Breast epithelium (tissue), 4 donors: ENCODE measurements around the gene LRRC4B. TPM values are rescaled to one million over a fixed set of nuclear protein-coding genes. Genes with fewer than 3 reads are reported as not detected.

Source experiments
- DNase-seq, 2 donors: peaks; one replicate each; pipeline ENCODE4 v3.0.0-alpha.2; 2019; ENCODE audit warnings: low spot score in 2 of 2
- H3K27ac ChIP-seq, 2 donors: fragments of 200-600 bp; sonication (generic) in 1 of 2; one replicate each; pipeline ENCODE4 v1.5.1; 2016 to 2019; ENCODE audit warnings: mild to moderate bottlenecking in 1 of 2
- H3K27me3 ChIP-seq, 2 donors: fragments of 200-600 bp; sonication (generic) in 1 of 2; one replicate each; pipeline versions ENCODE4 v1.5.1 to v1.6.0; 2017 to 2019; ENCODE audit warnings: control low read depth in 1 of 2, mild to moderate bottlenecking in 1 of 2
- H3K36me3 ChIP-seq: fragments of 200-600 bp; one replicate; pipeline ENCODE4 v1.5.1; 2019
- H3K4me1 ChIP-seq, 2 donors: fragments of 200-600 bp; sonication (generic); one replicate each; pipeline ENCODE4 v1.5.1; 2016 to 2019; ENCODE audit warnings: control low read depth in 1 of 2
- H3K4me3 ChIP-seq, 3 donors: fragments of 200-600 bp; sonication (generic); 1 replicate in 2 of 3; 2 replicates in 1 of 3; pipeline ENCODE4 v1.5.1; 2016 to 2019; ENCODE audit warnings: mild to moderate bottlenecking in 3 of 3, moderate library complexity in 2 of 3
- H3K9me3 ChIP-seq, 2 donors: fragments of 200-600 bp; sonication (generic) in 1 of 2; one replicate each; pipeline ENCODE4 v1.5.1; 2016 to 2019; ENCODE audit warnings: control low read depth in 1 of 2
- CTCF ChIP-seq, 3 donors: fragments of 450-650 bp; IDR thresholded peaks; one replicate each; pipeline ENCODE4 v1.5.1; 2016 to 2017; ENCODE audit warnings: antibody characterized with exemption in 3 of 3, mild to moderate bottlenecking in 3 of 3, moderate library complexity in 3 of 3
- POLR2A ChIP-seq: fragments of 450-650 bp; IDR thresholded peaks from one replicate; pipeline ENCODE4 v1.6.1; 2016; ENCODE audit warnings: antibody characterized with exemption, mild to moderate bottlenecking, moderate library complexity
- POLR2AphosphoS5 ChIP-seq, 3 donors: sonication (generic); formaldehyde crosslinking; IDR thresholded peaks; one replicate each; pipeline ENCODE4 v1.6.1; 2017; ENCODE audit warnings: antibody characterized with exemption in 3 of 3
- intact Hi-C: fragments of 100-400 bp; cut with DNase I; formaldehyde crosslinking; loops from one replicate; pipeline ENCODE4 v1.15.1; 2023; ENCODE audit warnings: low total_unique reads
- total RNA-seq, 3 donors: library from RNA; depleted of rRNA; stranded (reverse); fragments of >200 nt; gene quantifications; one replicate each; pipeline ENCODE4 v1.1.0, GENCODE V29; 2016

The LRRC4B gene
- total RNA-seq, 3 donors from 2014 or later: 0.16 to 1.3 (median 1.2) TPM

- H3K4me1 ChIP-seq: no peaks in the 10 kb centered on the region
- TF ChIP-seq POLR2A (no peak), CTCF (IDR thresholded peaks at IDR 0.05) (no peak), POLR2AphosphoS5 (IDR thresholded peaks at IDR 0.05) (no peak)
- H3K27me3 ChIP-seq: no peaks in the 10 kb centered on the region
- intact Hi-C loops: no loop called here
- no peak overlapping the region for H3K4me3 ChIP-seq
- H3K9me3 ChIP-seq: no peaks in the 10 kb centered on the region
- no peaks in the 10 kb centered on the region for H3K36me3 ChIP-seq
- no peak overlapping the region for H3K27ac ChIP-seq
- DNase-seq: no peak
These were observed 73.8 kb downstream of the LRRC4B start for GRCh38 chr19:50494186-50495019.

GRCh38 chr19:50493171-50493570 lies 75.1 kb downstream of the LRRC4B start:
- no peaks in the 10 kb centered on the region for H3K4me1 ChIP-seq
- TF ChIP-seq POLR2AphosphoS5 (IDR thresholded peaks at IDR 0.05) (no peak), CTCF (IDR thresholded peaks at IDR 0.05) (no peak), POLR2A (no peak)
- H3K27ac ChIP-seq: no peak overlapping the region
- H3K27me3 ChIP-seq: no peaks in the 10 kb centered on the region
- DNase-seq: no peak
- no peaks in the 10 kb centered on the region for H3K36me3 ChIP-seq
- H3K9me3 ChIP-seq: no peaks in the 10 kb centered on the region
- intact Hi-C loops: no loop called here
- no peak overlapping the region for H3K4me3 ChIP-seq

- Histone ChIP-seq H3K27me3 (no peaks in the 10 kb centered on the region), H3K4me1 (no peaks in the 10 kb centered on the region), H3K4me3 (no peak overlapping the region), H3K36me3 (no peaks in the 10 kb centered on the region), H3K9me3 (no peaks in the 10 kb centered on the region), H3K27ac (no peak overlapping the region)
- no peak for DNase-seq
- intact Hi-C loops: no loop called here
- TF ChIP-seq POLR2AphosphoS5 (IDR thresholded peaks at IDR 0.05) (no peak), POLR2A (no peak), CTCF (IDR thresholded peaks at IDR 0.05) (no peak)
These were observed 75.8 kb downstream of the LRRC4B start for GRCh38 chr19:50492303-50493052.

- H3K36me3 ChIP-seq: no peaks in the 10 kb centered on the region
- no peak overlapping the region for H3K27ac ChIP-seq
- H3K9me3 ChIP-seq: no peaks in the 10 kb centered on the region
- H3K4me3 ChIP-seq: no peak overlapping the region
- no peaks in the 10 kb centered on the region for H3K4me1 ChIP-seq
- no peak for TF ChIP-seq POLR2A
- intact Hi-C loops: no loop called here
- peaks cover 0 to 3% of the 10 kb centered on the region in 2 donors for H3K27me3 ChIP-seq
- no peak for DNase-seq
These were observed 77.2 kb downstream of the LRRC4B start for GRCh38 chr19:50490991-50491472.

GRCh38 chr19:50490411-50490811 lies 77.8 kb downstream of the LRRC4B start:
- no peak overlapping the region for H3K27ac ChIP-seq
- H3K36me3 ChIP-seq: no peaks in the 10 kb centered on the region
- peaks cover 0 to 3% of the 10 kb centered on the region in 2 donors for H3K27me3 ChIP-seq
- intact Hi-C loops: no loop called here
- H3K4me3 ChIP-seq: no peak overlapping the region
- no peaks in the 10 kb centered on the region for H3K4me1 ChIP-seq
- no peak for DNase-seq
- H3K9me3 ChIP-seq: no peaks in the 10 kb centered on the region
- TF ChIP-seq CTCF (IDR thresholded peaks at IDR 0.05): no peak
- TF ChIP-seq POLR2A: no peak
- no peak for TF ChIP-seq POLR2AphosphoS5 (IDR thresholded peaks at IDR 0.05)
